Trophoblast cell (in vitro differentiated cells and primary cell): Measurements from ENCODE around the gene ZSWIM7.
"Not testable (repeated sequence)": the region's sequence is repeated elsewhere in the genome, so short reads cannot be mapped to it uniquely, and the experiment has no call there.

ENCODE experiments used
- DNase-seq, 2 donors: peaks; one replicate each; pipeline ENCODE4 v3.0.0-alpha.2; 2016
- H2AFZ ChIP-seq: 2 replicates; pipeline ENCODE4 v1.6.1; 2013; ENCODE audit warnings: low read length, moderate library complexity, mild to moderate bottlenecking; ENCODE audit not compliant: insufficient read depth, poor library complexity
- H2AK5ac ChIP-seq: 2 replicates; pipeline ENCODE4 v1.6.1; 2013; ENCODE audit warnings: mild to moderate bottlenecking, low read length
- H2BK120ac ChIP-seq: 2 replicates; pipeline ENCODE4 v1.6.1; 2013; ENCODE audit warnings: low read length, mild to moderate bottlenecking, moderate library complexity; ENCODE audit not compliant: insufficient read depth, poor library complexity
- H2BK12ac ChIP-seq: 2 replicates; pipeline ENCODE4 v1.6.1; 2013; ENCODE audit warnings: mild to moderate bottlenecking, low read length, moderate library complexity
- H2BK5ac ChIP-seq: 2 replicates; pipeline ENCODE4 v1.6.1; 2013; ENCODE audit warnings: low read length, low read depth, moderate library complexity, mild to moderate bottlenecking; ENCODE audit not compliant: poor library complexity
- H3K14ac ChIP-seq: 2 replicates; pipeline ENCODE4 v1.6.1; 2013; ENCODE audit warnings: mild to moderate bottlenecking, low read length
- H3K18ac ChIP-seq: 2 replicates; pipeline ENCODE4 v1.6.1; 2013; ENCODE audit warnings: mild to moderate bottlenecking, low read length
- H3K23ac ChIP-seq: 2 replicates; pipeline ENCODE4 v1.6.1; 2013; ENCODE audit warnings: low read length
- H3K27ac ChIP-seq: 2 replicates; pipeline ENCODE4 v1.5.1; 2013; ENCODE audit warnings: low read depth, mild to moderate bottlenecking, inconsistent platforms, low read length, moderate library complexity
- H3K27me3 ChIP-seq: 2 replicates; pipeline ENCODE4 v1.6.1; 2013; ENCODE audit warnings: inconsistent platforms, mild to moderate bottlenecking, low read length, moderate library complexity; ENCODE audit not compliant: insufficient read depth
- H3K36me3 ChIP-seq, 2 experiments: 1 replicate in 1 of 2; 2 replicates in 1 of 2; pipeline ENCODE4 v1.6.1; 2013; ENCODE audit warnings: low read length in 2 of 2, mild to moderate bottlenecking in 2 of 2, moderate library complexity in 1 of 2; ENCODE audit not compliant: insufficient read depth in 2 of 2, control insufficient read depth in 1 of 2
- H3K4ac ChIP-seq: 2 replicates; pipeline ENCODE4 v1.6.1; 2013; ENCODE audit warnings: low read depth, mild to moderate bottlenecking, low read length, moderate library complexity
- H3K4me1 ChIP-seq, 2 experiments: 1 replicate in 1 of 2; 2 replicates in 1 of 2; pipeline ENCODE4 v1.6.1; 2013; ENCODE audit warnings: low read length in 2 of 2, mild to moderate bottlenecking in 2 of 2, moderate library complexity in 1 of 2; ENCODE audit not compliant: insufficient read depth in 2 of 2, control insufficient read depth in 1 of 2
- H3K4me2 ChIP-seq: 2 replicates; pipeline ENCODE4 v1.6.1; 2013; ENCODE audit warnings: inconsistent platforms, mild to moderate bottlenecking, low read length, moderate library complexity
- H3K4me3 ChIP-seq: 2 replicates; pipeline ENCODE4 v1.5.1; 2013; ENCODE audit warnings: mild to moderate bottlenecking, low read depth, low read length, inconsistent platforms
- H3K79me1 ChIP-seq: one replicate; pipeline ENCODE4 v1.6.1; 2013; ENCODE audit warnings: low read length
- H3K79me2 ChIP-seq: 2 replicates; pipeline ENCODE4 v1.6.1; 2013; ENCODE audit warnings: low read length, mild to moderate bottlenecking; ENCODE audit not compliant: control insufficient read depth, insufficient read depth, poor library complexity
- H3K9ac ChIP-seq: 2 replicates; pipeline ENCODE4 v1.6.1; 2013; ENCODE audit warnings: mild to moderate bottlenecking, low read length
- H3K9me3 ChIP-seq: 2 replicates; pipeline ENCODE4 v1.6.1; 2013; ENCODE audit warnings: low read depth, mild to moderate bottlenecking, control low read depth, inconsistent platforms, low read length; ENCODE audit not compliant: insufficient read depth
- H4K12ac ChIP-seq: 2 replicates; pipeline ENCODE4 v1.6.1; 2013; ENCODE audit warnings: low read depth, mild to moderate bottlenecking, low read length, moderate library complexity
- H4K8ac ChIP-seq: 2 replicates; pipeline ENCODE4 v1.6.1; 2013; ENCODE audit warnings: low read depth, mild to moderate bottlenecking, low read length, moderate library complexity
- H4K91ac ChIP-seq: one replicate; pipeline ENCODE4 v1.6.1; 2013; ENCODE audit warnings: low read depth, mild to moderate bottlenecking, low read length, moderate library complexity
- WGBS: extraction: QIAGEN DNeasy Blood & Tissue Kit; methylation state at CpG from one replicate; pipeline ENCODE4 v1.1.7; 2013; ENCODE audit warnings: missing lambda C conversion rate; ENCODE audit not compliant: insufficient read length, insufficient coverage; ENCODE audit errors: extremely low coverage; 5-methylcytosine and 5-hydroxymethylcytosine counted together

The ZSWIM7 gene

DNA sequence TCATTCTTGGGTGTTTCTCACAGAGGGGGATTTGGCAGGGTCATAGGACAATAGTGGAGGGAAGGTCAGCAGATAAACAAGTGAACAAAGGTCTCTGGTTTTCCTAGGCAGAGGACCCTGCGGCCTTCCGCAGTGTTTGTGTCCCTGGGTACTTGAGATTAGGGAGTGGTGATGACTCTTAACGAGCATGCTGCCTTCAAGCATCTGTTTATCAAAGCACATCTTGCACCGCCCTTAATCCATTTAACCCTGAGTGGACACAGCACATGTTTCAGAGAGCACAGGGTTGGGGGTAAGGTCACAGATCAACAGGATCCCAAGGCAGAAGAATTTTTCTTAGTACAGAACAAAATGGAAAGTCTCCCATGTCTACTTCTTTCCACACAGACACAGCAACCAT lies 20.5 kb downstream of the ZSWIM7 start:
- not testable (repeated sequence) for H2AFZ ChIP-seq, H3K9ac ChIP-seq, H3K27ac ChIP-seq, H3K27me3 ChIP-seq, H3K18ac ChIP-seq, H3K4ac ChIP-seq, H4K12ac ChIP-seq, H2BK5ac ChIP-seq, H4K8ac ChIP-seq, H3K9me3 ChIP-seq, H2BK120ac ChIP-seq, H3K79me2 ChIP-seq, H4K91ac ChIP-seq, H3K14ac ChIP-seq, DNase-seq, H2BK12ac ChIP-seq, H2AK5ac ChIP-seq, H3K79me1 ChIP-seq, H3K23ac ChIP-seq, H3K4me3 ChIP-seq, H3K4me2 ChIP-seq, H3K4me1 ChIP-seq
- peaks cover 16 to 26% of the 10 kb centered on the region in 2 experiments for H3K36me3 ChIP-seq
- no CpG with 5 or more reads among the region's 4 CpGs for WGBS

DNA sequence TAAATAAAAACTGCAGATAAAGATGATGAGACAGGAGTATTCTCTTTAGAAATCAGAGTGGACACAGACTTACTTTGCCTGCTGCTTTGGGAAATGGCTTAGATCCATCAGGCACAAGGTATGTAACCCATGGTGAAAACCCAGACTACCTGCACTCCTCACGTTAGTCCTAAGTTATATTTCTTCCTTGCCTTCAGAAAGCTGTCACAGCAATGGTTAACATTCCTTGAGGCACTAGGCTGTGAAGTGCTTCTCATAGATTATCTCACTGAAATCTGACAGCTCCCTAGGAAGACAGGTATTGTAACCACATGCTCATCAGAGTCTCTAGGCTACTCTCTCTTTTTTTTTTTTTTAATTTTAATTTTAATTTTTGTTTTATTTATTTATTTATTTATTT lies 20.9 kb downstream of the ZSWIM7 start:
- Histone ChIP-seq H3K27ac (no peak overlapping the region), H2AFZ (no peak overlapping the region), H3K4ac (no peak overlapping the region), H2AK5ac (no peak overlapping the region), H3K79me2 (no peaks in the 10 kb centered on the region), H3K27me3 (no peaks in the 10 kb centered on the region), H3K9ac (no peak overlapping the region), H3K9me3 (no peaks in the 10 kb centered on the region), H2BK120ac (no peak overlapping the region), H3K18ac (no peak overlapping the region), H3K36me3 (peaks cover 14 to 26% of the 10 kb centered on the region in 2 experiments), H2BK12ac (no peak overlapping the region), H3K4me3 (no peak overlapping the region), H3K4me1 (peaks cover 0 to 7% of the 10 kb centered on the region in 2 experiments), H2BK5ac (no peak overlapping the region), H3K4me2 (no peak overlapping the region), H3K79me1 (no peaks in the 10 kb centered on the region), H4K12ac (no peak overlapping the region), H3K14ac (no peak overlapping the region), H4K8ac (no peak overlapping the region), H3K23ac (no peak overlapping the region), H4K91ac (no peak overlapping the region)
- WGBS, result no CpG with 5 or more reads among the region's 1 CpG
- DNase-seq, result peak; percentile 50 to 78

- Histone ChIP-seq H2AK5ac (no peak overlapping the region), H3K27ac (no peak overlapping the region), H3K9me3 (peaks cover 2% of the 10 kb centered on the region), H2BK5ac (no peak overlapping the region), H3K14ac (no peak overlapping the region), H3K18ac (no peak overlapping the region), H3K4me2 (no peak overlapping the region), H2AFZ (no peak overlapping the region), H3K9ac (no peak overlapping the region), H3K79me1 (no peaks in the 10 kb centered on the region), H4K12ac (no peak overlapping the region), H3K36me3 (peaks cover 13 to 26% of the 10 kb centered on the region in 2 experiments), H3K4ac (no peak overlapping the region), H3K23ac (no peak overlapping the region), H3K27me3 (no peaks in the 10 kb centered on the region), H4K91ac (no peak overlapping the region), H3K4me1 (peaks cover 0 to 7% of the 10 kb centered on the region in 2 experiments), H3K79me2 (no peaks in the 10 kb centered on the region), H4K8ac (no peak overlapping the region), H2BK12ac (no peak overlapping the region), H3K4me3 (no peak overlapping the region), H2BK120ac (no peak overlapping the region)
- no peak for DNase-seq
- WGBS, result no CpG with 5 or more reads among the region's 2 CpGs
These were observed 21.6 kb downstream of the ZSWIM7 start for GRCh38 chr17:15977894-15978293.

DNA sequence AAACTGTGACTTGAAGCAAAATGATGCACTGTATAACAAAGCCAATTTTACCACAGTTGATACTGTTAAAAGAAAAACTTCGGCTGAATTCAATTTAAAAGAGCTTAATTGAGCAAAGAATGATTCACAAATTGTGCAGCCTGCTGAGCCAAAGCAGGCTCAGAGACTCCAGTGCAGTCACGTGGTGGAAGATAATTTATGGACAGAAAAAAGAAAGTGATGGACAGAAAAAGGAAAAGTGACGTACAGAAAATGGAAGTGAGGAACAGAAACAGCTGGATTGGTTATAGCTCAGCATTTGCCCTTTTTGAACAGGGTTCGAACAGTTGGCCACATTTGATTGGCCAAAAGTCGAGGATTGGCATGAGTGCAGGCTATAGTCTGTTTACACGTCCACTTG lies 25.7 kb downstream of the ZSWIM7 start:
- Histone ChIP-seq H3K36me3 (peaks cover 7 to 17% of the 10 kb centered on the region in 2 experiments), H3K27ac (no peak overlapping the region), H3K14ac (no peak overlapping the region), H4K8ac (no peak overlapping the region), H4K91ac (no peak overlapping the region), H2AFZ (no peak overlapping the region), H3K4me1 (peaks cover 5 to 7% of the 10 kb centered on the region in 2 experiments), H3K79me1 (no peaks in the 10 kb centered on the region), H2BK5ac (no peak overlapping the region), H3K9ac (no peak overlapping the region), H3K9me3 (peaks cover 3% of the 10 kb centered on the region), H3K4ac (no peak overlapping the region), H2BK120ac (no peak overlapping the region), H3K18ac (no peak overlapping the region), H3K27me3 (no peaks in the 10 kb centered on the region), H3K23ac (no peak overlapping the region), H3K79me2 (no peaks in the 10 kb centered on the region), H3K4me3 (no peak overlapping the region), H2AK5ac (no peak overlapping the region), H3K4me2 (no peak overlapping the region), H4K12ac (no peak overlapping the region), H2BK12ac (no peak overlapping the region)
- WGBS, result no CpG with 5 or more reads among the region's 6 CpGs
- no peak for DNase-seq
